Ovary (tissue), 10 donors: ENCODE measurements around the gene KCNK16. TPM values are rescaled to one million over a fixed set of nuclear protein-coding genes. Genes with fewer than 3 reads are reported as not detected.

ENCODE experiments used
- DNase-seq, 5 donors: peaks; one replicate each; pipeline ENCODE4 v3.0.0-alpha.2; 2019 to 2020
- H3K27ac ChIP-seq, 2 donors: fragments of 200-600 bp; one replicate each; pipeline versions ENCODE4 v1.5.1 to v1.8.0; 2019 to 2022
- H3K27me3 ChIP-seq: fragments of 200-600 bp; one replicate; pipeline ENCODE4 v1.8.0; 2022
- H3K36me3 ChIP-seq: fragments of 200-600 bp; sonication (generic); one replicate; pipeline ENCODE4 v1.5.1; 2019
- H3K4me1 ChIP-seq: one replicate; pipeline ENCODE4 v1.8.1; 2013; ENCODE audit warnings: mild to moderate bottlenecking, moderate library complexity; ENCODE audit not compliant: insufficient read depth
- H3K4me3 ChIP-seq: fragments of 200-600 bp; sonication (generic); one replicate; pipeline ENCODE4 v1.5.1; 2017
- H3K9me3 ChIP-seq, 2 donors: fragments of 200-600 bp in 1 of 2; sonication (generic) in 1 of 2; one replicate each; pipeline versions ENCODE4 v1.5.1 to v1.8.1; 2013 to 2019; ENCODE audit warnings: mild to moderate bottlenecking in 1 of 2, moderate library complexity in 1 of 2
- EP300 ChIP-seq: sonication (generic); formaldehyde crosslinking; IDR thresholded peaks from one replicate; pipeline ENCODE4 v1.6.1; 2017; ENCODE audit warnings: antibody characterized with exemption
- POLR2A ChIP-seq: fragments of 450-650 bp; IDR thresholded peaks from one replicate; pipeline ENCODE4 v1.6.1; 2017; ENCODE audit warnings: antibody characterized with exemption, mild to moderate bottlenecking, moderate library complexity
- WGBS, 3 donors: extraction: QIAGEN DNeasy Blood & Tissue Kit in 1 of 3; methylation state at CpG; one replicate each; pipeline versions ENCODE4 v1.1.5 to v1.1.7; 2013 to 2017; 5-methylcytosine and 5-hydroxymethylcytosine counted together
- intact Hi-C, 4 donors: fragments of 100-400 bp; cut with DNase I; formaldehyde crosslinking; loops; one replicate each; pipeline versions ENCODE4 v1.11.0 to v1.15.1; 2022 to 2023
- long read RNA-seq, 3 donors: library from polyadenylated mRNA in 2 of 3; unstranded in 2 of 3; transcript quantifications; one replicate each; pipeline ENCODE4 v2.0.0 and lab custom pipeline, GENCODE V29; 2021 to 2026
- polyA plus RNA-seq, 2 donors: library from polyadenylated mRNA; stranded (reverse); fragments of 200-250 nt in 1 of 2; fragments of 350-450 nt in 1 of 2; fragmentation: Illumina TruSeq in 1 of 2; extraction: RNeasy Lipid Tissue Mini Kit (QIAGEN cat#74804) in 1 of 2; gene quantifications; one replicate each; pipeline ENCODE4 v1.2.3, GENCODE V29; 2013 to 2014
- total RNA-seq, 7 donors: library from RNA; depleted of rRNA in 2 of 7; stranded (reverse); fragments of >200 nt in 2 of 7; fragmentation: NEBNext Ultra II Directional in 3 of 7; extraction: Animal tissue kit (Norgen Biotek cat#: 25700) in 3 of 7; gene quantifications; one replicate each; pipeline versions ENCODE4 v1.1.0 to v1.2.4, GENCODE V29; 2016 to 2023
- TF ChIP-seq, protein P1 (sequence below), 3 donors: fragments of 450-650 bp in 2 of 3; fragments of 200-600 bp in 1 of 3; IDR thresholded peaks; one replicate each; pipeline versions ENCODE4 v1.5.1 to v1.8.0; 2016 to 2022; ENCODE audit warnings: antibody characterized with exemption in 3 of 3, mild to moderate bottlenecking in 1 of 3
- donor health status: DM: no; HTN: no; CAD: no; lungs with moderate emphysema.
- donor health status: DM: no; HTN: no; CAD: no.
- donor health status: Bipolar disorder and iron deficiency.
- donor health status: DM: yes; HTN: yes; CAD: no.
- donor health status: DM: no; HTN: no; CAD: no.
- donor health status: DM: yes; HTN: yes; CAD: no.

The KCNK16 gene
- total RNA-seq (not detected), polyA plus RNA-seq (not detected)
- long read RNA-seq, donor 1: 0 reads
- long read RNA-seq, donor 2: 0 reads
- long read RNA-seq, donor 3: 0 reads

DNA sequence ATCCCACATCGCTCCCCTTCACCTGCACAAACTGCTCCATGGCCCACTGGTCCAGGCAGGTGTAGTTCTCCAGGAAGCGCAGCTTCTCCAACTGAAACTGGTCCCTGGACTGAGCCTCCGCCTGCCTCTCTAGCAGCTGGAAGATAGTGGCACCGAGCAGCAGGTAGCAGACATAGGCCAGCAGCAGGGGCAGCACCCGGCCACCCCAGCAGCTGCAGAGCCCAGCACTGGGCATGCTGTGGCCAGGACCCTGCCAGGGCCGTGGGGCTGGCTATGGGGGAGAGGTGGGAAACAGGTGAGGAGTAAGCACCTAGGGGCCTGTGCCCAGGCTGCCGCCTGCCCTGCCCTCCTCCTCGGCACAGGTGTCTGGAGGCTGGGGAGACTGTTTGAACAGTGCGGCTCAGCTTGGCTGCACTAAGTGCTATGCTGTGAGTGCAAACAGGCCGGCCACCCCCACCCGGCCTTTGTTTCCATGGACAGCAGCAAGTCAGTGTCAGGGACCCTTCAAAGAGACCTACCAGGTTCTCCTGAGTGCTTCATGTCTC lies at the start of gene KCNK16:
Gene KCNK16, minus strand, starts transcription at position 397 of the 545 bp plus-strand sequence. Its CDS starts 162 bp downstream, at position 235.
- 71 to 89% (median 89%) methylated on average over 11 of the region's 11 CpGs for WGBS, 3 donors
- no peaks in the 10 kb centered on the region for H3K9me3 ChIP-seq
- no peaks in the 10 kb centered on the region for H3K36me3 ChIP-seq
- H3K4me1 ChIP-seq: no peaks in the 10 kb centered on the region
- H3K27ac ChIP-seq: no peak within 1 kb of the TSS
- H3K27me3 ChIP-seq: no peaks in the 10 kb centered on the region
- no peak within 1 kb of the TSS for H3K4me3 ChIP-seq
- TF ChIP-seq, protein P1, sequence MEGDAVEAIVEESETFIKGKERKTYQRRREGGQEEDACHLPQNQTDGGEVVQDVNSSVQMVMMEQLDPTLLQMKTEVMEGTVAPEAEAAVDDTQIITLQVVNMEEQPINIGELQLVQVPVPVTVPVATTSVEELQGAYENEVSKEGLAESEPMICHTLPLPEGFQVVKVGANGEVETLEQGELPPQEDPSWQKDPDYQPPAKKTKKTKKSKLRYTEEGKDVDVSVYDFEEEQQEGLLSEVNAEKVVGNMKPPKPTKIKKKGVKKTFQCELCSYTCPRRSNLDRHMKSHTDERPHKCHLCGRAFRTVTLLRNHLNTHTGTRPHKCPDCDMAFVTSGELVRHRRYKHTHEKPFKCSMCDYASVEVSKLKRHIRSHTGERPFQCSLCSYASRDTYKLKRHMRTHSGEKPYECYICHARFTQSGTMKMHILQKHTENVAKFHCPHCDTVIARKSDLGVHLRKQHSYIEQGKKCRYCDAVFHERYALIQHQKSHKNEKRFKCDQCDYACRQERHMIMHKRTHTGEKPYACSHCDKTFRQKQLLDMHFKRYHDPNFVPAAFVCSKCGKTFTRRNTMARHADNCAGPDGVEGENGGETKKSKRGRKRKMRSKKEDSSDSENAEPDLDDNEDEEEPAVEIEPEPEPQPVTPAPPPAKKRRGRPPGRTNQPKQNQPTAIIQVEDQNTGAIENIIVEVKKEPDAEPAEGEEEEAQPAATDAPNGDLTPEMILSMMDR (IDR thresholded peaks at IDR 0.05): no peak
- TF ChIP-seq POLR2A: no peak
- no peak for TF ChIP-seq EP300
- intact Hi-C loops: no loop called here
- no peak for DNase-seq

DNA sequence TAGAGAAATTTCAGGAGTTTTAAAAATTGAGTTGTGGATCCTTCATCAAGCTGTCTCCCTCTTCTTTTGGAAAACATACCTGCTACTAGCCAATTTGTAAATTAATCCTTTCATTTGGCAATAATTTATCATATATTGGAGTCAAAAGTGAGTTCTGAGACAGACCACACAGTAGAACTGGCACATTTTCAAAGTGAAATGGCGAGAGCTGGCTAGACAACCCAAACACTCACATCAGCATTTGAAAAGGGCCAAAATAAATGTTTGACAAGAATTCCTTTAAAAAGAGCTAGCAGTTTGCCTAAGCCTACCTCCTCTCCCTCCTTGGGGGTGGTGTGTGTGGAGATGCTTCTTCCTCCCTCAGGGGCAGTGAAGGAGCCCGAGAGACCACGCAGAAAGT lies 47.9 kb upstream of the KCNK16 start:
- DNase-seq: no peak
- H3K4me3 ChIP-seq: no peak overlapping the region
- no peaks in the 10 kb centered on the region for H3K4me1 ChIP-seq
- 42 to 52% (median 43%) methylated on average over 3 of the region's 3 CpGs for WGBS, 3 donors
- H3K27me3 ChIP-seq: no peaks in the 10 kb centered on the region
- H3K9me3 ChIP-seq: no peaks in the 10 kb centered on the region
- intact Hi-C loops: loop anchor here in 1 of 4 donors (10.0 kb wide), 1 partner anchor 524 kb away; no protein-coding TSS in a partner anchor
- no peaks in the 10 kb centered on the region for H3K36me3 ChIP-seq
- TF ChIP-seq POLR2A: no peak
- TF ChIP-seq, protein P1 (IDR thresholded peaks at IDR 0.05): no peak
- no peak for TF ChIP-seq EP300
- H3K27ac ChIP-seq: no peak overlapping the region

DNA sequence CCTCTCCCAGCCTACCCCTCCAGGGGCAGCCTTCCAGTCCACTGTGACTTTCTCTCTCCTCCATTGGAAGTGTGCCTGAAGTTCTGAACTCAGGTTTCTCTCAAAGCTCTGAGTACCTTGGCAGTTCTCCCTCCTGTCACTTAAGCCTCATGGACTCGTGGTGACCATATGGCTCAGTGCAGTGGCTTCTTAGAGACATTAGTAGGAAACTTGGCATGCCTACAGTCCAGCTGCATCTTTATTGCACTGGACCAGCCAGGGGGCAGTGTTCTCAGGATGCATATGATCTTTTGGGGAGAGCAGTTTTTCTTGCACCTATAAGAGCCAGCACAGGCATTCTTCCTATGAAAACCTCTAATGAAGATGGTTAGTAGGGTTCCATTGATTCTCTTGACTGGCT lies 47.5 kb upstream of the KCNK16 start:
- DNase-seq: no peak
- H3K36me3 ChIP-seq: no peaks in the 10 kb centered on the region
- 43 to 67% (median 46%) methylated on average over 1 of the region's 1 CpG for WGBS, 3 donors
- intact Hi-C loops: loop anchor here in 2 of 4 donors (10.0 kb wide), 2 partner anchors 515 to 525 kb away; no protein-coding TSS in a partner anchor
- TF ChIP-seq, protein P1 (IDR thresholded peaks at IDR 0.05): no peak
- TF ChIP-seq POLR2A (no peak), EP300 (no peak)
- no peaks in the 10 kb centered on the region for H3K9me3 ChIP-seq
- H3K4me3 ChIP-seq: no peak overlapping the region
- H3K27me3 ChIP-seq: no peaks in the 10 kb centered on the region
- H3K4me1 ChIP-seq: no peaks in the 10 kb centered on the region
- H3K27ac ChIP-seq: no peak overlapping the region

DNA sequence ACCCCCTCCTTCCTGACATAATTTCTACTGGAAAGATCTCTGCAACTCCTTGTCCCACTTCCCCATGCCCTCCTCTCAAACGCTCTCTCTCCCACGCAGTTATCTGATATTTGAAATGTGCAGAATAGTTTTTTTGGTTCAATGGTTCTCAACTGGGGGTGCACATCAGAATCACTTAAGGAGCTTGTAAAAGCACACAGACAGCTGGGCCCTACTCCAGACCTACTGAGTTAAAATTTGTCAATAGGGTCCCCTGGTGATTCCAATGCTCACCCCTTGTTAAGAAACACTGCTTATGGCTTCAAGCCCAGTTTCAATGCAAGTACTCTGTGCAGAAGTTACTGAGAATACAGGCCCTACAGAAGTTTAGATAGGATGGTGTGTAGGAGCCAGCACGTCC lies 45.2 kb upstream of the KCNK16 start:
- DNase-seq: no peak
- Histone ChIP-seq H3K9me3 (no peaks in the 10 kb centered on the region), H3K36me3 (no peaks in the 10 kb centered on the region), H3K27me3 (no peaks in the 10 kb centered on the region), H3K27ac (no peak overlapping the region), H3K4me3 (no peak overlapping the region), H3K4me1 (no peaks in the 10 kb centered on the region)
- 68 to 83% (median 82%) methylated on average over 3 of the region's 3 CpGs for WGBS, 3 donors
- no peak for TF ChIP-seq EP300
- TF ChIP-seq, protein P1 (IDR thresholded peaks at IDR 0.05): no peak
- no peak for TF ChIP-seq POLR2A
- intact Hi-C loops: loop anchor here in 1 of 4 donors (10.0 kb wide), 1 partner anchor 517 kb away; no protein-coding TSS in a partner anchor
